Measurements from ENCODE around the gene JAK3. TPM values are rescaled to one million over a fixed set of nuclear protein-coding genes. Genes with fewer than 3 reads are reported as not detected.
A peak's percentile ranks its signal among the peaks of the same experiment; 100 is the strongest.

The JAK3 gene
- polyA plus RNA-seq, 1 experiment = 6.1 TPM

DNA sequence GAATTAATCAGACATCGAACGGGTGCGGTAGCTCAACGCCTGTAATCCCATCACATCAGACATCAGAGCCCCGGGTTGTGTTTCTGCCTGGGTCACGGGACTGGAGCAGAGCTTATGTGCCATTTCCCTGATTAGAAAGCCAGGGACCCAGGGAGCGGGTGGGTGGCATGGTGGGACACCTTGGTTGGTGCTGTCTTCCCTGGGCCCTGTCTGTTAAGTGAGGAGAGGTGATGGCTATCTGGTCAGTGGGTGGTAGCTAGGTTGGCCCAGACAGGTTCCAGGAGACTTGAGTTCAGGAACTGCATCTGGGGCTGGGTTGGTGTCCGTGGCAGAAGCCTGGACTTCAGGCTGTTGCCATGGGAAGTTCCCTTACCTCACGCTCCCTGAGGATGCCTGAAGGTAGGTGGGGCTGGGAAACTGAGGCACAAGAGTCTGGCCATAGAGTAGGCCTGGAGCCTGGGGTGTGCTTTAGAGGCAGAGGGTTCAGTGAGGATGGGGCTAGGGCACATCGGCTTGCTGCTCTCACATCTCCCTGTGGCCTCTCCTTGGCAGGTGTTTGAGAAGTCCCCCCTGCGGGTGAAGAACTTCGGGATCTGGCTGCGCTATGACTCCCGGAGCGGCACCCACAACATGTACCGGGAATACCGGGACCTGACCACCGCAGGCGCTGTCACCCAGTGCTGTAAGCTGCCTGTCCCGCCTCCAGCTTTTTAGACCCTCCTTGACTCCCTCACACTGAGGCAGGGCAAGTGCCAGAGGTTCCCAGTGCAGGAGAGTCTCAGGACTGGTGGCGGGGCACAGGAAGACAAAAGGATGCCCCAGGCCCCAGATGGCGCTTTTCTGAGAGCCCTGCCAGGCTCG lies 14.0 kb upstream of the JAK3 start:
- no peak for DNase-seq (ENCODE audit: low read depth)
- no peaks in the 10 kb centered on the region for H3K27me3 ChIP-seq (ENCODE audit: control insufficient read depth, insufficient read depth, low read length)
- TF ChIP-seq, protein P1, sequence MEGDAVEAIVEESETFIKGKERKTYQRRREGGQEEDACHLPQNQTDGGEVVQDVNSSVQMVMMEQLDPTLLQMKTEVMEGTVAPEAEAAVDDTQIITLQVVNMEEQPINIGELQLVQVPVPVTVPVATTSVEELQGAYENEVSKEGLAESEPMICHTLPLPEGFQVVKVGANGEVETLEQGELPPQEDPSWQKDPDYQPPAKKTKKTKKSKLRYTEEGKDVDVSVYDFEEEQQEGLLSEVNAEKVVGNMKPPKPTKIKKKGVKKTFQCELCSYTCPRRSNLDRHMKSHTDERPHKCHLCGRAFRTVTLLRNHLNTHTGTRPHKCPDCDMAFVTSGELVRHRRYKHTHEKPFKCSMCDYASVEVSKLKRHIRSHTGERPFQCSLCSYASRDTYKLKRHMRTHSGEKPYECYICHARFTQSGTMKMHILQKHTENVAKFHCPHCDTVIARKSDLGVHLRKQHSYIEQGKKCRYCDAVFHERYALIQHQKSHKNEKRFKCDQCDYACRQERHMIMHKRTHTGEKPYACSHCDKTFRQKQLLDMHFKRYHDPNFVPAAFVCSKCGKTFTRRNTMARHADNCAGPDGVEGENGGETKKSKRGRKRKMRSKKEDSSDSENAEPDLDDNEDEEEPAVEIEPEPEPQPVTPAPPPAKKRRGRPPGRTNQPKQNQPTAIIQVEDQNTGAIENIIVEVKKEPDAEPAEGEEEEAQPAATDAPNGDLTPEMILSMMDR (IDR thresholded peaks at IDR 0.05; ENCODE audit: insufficient read depth, low read depth, low read length) = no peak
- ChIA-PET POLR2A (no interaction called here), CTCF (interaction anchor here (1.1 to 3.8 kb wide), 3 partner anchors 13 to 74 kb away, joined by 3 to 54 read pairs (median 30); partner anchors contain the start of genes CCDC124 and JAK3)
- peak overlapping the region; percentile 11 for H3K4me3 ChIP-seq (ENCODE audit: low read depth, low read length)
- peaks cover 26% of the 10 kb centered on the region for H3K36me3 ChIP-seq (ENCODE audit: control insufficient read depth, insufficient read depth, low read length)

DNA sequence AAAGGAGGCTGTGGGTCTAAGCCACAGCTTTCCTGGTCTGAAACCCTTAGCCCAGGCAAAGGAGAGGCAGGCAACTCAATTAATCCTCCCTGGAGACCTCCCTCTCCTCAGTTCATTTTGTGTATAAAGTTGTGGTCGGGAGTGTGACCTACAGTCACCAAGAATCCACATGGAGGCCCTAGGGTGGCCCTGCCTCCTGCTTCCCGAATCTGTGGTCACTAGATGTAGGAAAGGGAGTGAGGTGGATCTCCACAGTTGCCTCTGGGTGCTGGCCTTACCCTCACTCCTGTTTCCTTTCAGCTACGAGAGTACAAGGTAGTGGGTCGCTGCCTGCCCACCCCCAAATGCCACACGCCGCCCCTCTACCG lies 13.2 kb upstream of the JAK3 start:
- TF ChIP-seq, protein P1 (IDR thresholded peaks at IDR 0.05; ENCODE audit: insufficient read depth, low read depth, low read length) = no peak
- Histone ChIP-seq H3K4me3 (ENCODE audit: low read depth, low read length) (peak overlapping the region; percentile 98), H3K36me3 (ENCODE audit: control insufficient read depth, insufficient read depth, low read length) (peaks cover 26% of the 10 kb centered on the region), H3K27me3 (ENCODE audit: control insufficient read depth, insufficient read depth, low read length) (no peaks in the 10 kb centered on the region)
- DNase-seq (ENCODE audit: low read depth) = no peak
- POLR2A ChIA-PET = no interaction called here
- CTCF ChIA-PET = interaction anchor here (1.9 to 3.8 kb wide), 5 partner anchors 9 to 136 kb away, joined by 7 to 54 read pairs (median 22); partner anchors contain the start of genes CCDC124 and JAK3

DNA sequence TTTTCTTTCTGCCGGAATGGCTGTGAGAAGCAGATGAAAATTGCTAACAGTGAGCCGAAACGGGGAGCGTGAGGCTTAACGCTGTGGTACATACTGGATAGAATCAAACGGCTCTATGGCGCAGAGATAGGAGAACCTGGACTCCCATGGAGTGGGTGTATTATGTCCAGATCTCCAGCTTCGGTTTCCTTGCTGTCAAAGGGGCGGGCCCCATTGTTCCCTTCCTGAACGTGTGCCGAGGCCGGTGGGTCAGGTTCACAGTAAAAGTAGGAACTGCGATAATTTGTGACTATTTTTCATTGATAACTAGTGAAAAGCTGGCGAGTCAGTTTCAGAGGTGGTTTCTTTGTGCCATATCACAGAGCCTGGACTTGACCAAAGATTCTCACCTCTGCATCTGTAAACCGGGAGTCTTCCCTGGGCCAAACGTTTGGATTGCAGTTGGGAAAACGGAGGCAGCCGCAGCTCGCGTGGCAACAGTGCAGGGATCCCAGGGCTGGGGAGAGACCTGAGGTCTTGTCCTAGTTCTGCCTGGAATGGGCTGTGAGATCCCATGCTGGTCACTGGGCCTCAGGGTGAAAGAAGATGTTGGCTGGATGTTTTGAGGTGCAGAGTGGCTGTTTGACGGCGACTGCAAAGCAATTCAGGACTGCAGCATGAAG lies 12.7 kb upstream of the JAK3 start:
- CTCF ChIA-PET = interaction anchor here (1.5 to 3.8 kb wide), 8 partner anchors 10 to 253 kb away, joined by 3 to 54 read pairs (median 9); partner anchors contain the start of genes CCDC124 and JAK3

DNA sequence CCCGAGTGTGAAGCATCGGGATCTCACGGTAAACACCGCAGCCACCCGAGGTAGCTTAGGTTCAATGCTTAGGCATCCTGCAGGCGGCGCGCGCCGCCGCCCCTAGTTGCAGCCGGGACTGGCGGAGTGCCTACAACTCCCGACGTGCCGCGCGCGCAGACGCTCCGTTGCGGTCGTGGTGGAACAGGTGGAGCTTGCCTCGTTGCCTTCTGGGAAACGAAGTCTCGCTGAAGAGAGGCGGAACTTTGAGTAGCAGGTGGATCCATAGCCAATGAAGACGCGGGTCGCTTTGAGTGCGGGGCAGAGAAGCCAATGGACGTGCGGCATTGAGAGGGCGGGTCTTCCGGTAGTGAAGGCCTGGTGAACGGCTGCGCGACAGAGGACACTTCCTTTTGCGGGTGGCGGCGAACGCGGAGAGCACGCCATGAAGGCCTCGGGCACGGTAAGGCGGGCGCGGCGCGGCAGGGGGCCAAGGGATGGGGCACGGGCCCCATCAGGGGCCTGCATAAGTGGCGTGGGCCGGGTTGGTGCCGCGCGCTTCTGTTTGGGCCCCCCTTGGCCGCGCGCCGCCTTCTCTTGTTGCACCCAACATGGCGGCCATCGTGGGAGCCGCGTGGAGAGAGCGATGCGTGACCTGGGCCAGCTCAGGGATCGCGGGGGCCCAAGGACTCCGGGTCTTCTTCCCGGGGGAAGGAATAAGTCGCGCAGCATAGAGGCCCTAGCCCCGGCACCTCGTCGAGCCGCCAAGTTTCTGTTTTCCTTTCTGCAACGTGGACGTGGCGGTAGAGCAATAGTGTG lies 11.9 kb upstream of the JAK3 start, which contains the start of gene RPL18A:
TSS of gene RPL18A (plus strand) at position 378 of the 798 bp plus-strand sequence. CDS start at position 425, 47 bp downstream.
- peak; percentile 99 for DNase-seq (ENCODE audit: low read depth)
- TF ChIP-seq, protein P1 (IDR thresholded peaks at IDR 0.05; ENCODE audit: insufficient read depth, low read depth, low read length) = peak; percentile 94
- H3K36me3 ChIP-seq (ENCODE audit: control insufficient read depth, insufficient read depth, low read length) = peaks cover 26% of the 10 kb centered on the region
- ChIA-PET POLR2A (interaction anchor here (0.6 to 1.1 kb wide), 6 partner anchors 10 to 1204 kb away, joined by 3 to 13 read pairs (median 4); partner anchors contain the start of gene CCDC124), CTCF (interaction anchor here (0.5 to 3.8 kb wide), 31 partner anchors 10 to 567 kb away, joined by 3 to 54 read pairs (median 3); partner anchors contain the start of genes CCDC124, JAK3 and SLC5A5)
- H3K4me3 ChIP-seq (ENCODE audit: low read depth, low read length) = peak within 1 kb of the TSS; percentile 98
- no peaks in the 10 kb centered on the region for H3K27me3 ChIP-seq (ENCODE audit: control insufficient read depth, insufficient read depth, low read length)

More for the DNA sequence above, 12.7 kb upstream of the JAK3 start:
- Histone ChIP-seq H3K4me3 (ENCODE audit: low read depth, low read length) (peak overlapping the region; percentile 98), H3K27me3 (ENCODE audit: control insufficient read depth, insufficient read depth, low read length) (no peaks in the 10 kb centered on the region), H3K36me3 (ENCODE audit: control insufficient read depth, insufficient read depth, low read length) (peaks cover 26% of the 10 kb centered on the region)
- POLR2A ChIA-PET = interaction anchor here (0.6 kb wide), 1 partner anchor 1203 kb away, joined by 3 read pairs; no protein-coding TSS in a partner anchor
- DNase-seq (ENCODE audit: low read depth) = no peak
- TF ChIP-seq, protein P1 (IDR thresholded peaks at IDR 0.05; ENCODE audit: insufficient read depth, low read depth, low read length) = no peak
